Activated naive CD8-positive, alpha-beta T cell (primary cell): ENCODE measurements around the gene JAG1.

Experiments
- H3K27ac Mint-ChIP-seq: one replicate; pipeline ENCODE4 v1.8.0; 2021; ENCODE audit warnings: mixed read lengths
- H3K27me3 Mint-ChIP-seq: one replicate; pipeline ENCODE4 v1.8.0; 2021; ENCODE audit warnings: mixed read lengths
- H3K36me3 Mint-ChIP-seq: one replicate; pipeline ENCODE4 v1.8.0; 2021; ENCODE audit warnings: mixed read lengths
- H3K4me1 Mint-ChIP-seq: one replicate; pipeline ENCODE4 v1.8.0; 2021; ENCODE audit warnings: low read depth, mixed read lengths
- H3K4me3 Mint-ChIP-seq: one replicate; pipeline ENCODE4 v1.8.0; 2021; ENCODE audit warnings: mild to moderate bottlenecking, mixed read lengths
- H3K9me3 Mint-ChIP-seq: one replicate; pipeline ENCODE4 v1.8.0; 2021; ENCODE audit warnings: low read depth, mixed read lengths

Gene JAG1

DNA sequence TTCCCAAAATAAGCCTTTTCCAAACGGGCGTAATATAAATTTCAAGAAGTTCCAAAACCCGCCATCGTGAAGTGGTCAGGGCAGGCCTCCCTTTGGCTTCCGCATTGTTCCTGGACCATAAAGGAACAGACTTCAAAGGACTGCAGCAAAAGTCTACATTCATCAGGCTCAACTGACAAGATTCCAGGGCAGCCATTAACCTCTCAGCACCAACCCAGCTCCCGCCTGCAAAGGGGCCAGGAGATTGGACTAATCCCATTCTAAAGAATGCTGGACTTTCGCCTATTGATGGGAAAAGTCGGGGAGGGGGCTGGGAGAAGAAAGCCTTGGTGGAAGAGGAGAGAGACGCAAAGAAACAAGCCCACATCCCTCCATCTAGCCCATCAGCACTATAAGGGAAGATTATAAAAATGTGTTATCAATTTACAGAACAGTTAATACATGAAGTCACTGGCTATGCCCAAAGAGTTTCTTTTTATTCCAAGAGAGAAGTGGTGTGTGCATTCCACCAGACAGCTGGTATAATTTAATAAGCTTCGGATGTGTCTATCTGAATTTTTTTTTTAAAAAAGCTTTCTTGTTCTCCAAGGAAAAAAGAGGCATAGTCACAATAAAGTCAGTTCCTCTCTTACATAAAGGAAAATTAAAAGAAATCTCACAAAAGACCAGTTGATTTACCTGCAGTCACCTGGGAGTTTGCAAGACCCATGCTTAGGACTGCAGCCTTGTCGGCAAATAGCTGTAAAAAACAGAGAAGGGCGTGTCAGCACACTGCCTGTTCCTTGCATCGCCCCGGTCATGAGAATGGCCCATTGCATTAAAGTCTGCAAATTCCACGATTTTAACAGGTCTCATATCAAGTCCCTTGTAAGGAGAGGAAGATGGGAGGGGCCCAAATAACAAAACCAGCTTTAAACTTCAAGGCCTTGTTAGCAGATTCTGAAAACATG lies 17.8 kb downstream of the JAG1 start:
- no peaks in the 10 kb centered on the region for H3K36me3 Mint-ChIP-seq
- no peaks in the 10 kb centered on the region for H3K4me1 Mint-ChIP-seq
- H3K9me3 Mint-ChIP-seq, result no peaks in the 10 kb centered on the region
- no peak overlapping the region for H3K4me3 Mint-ChIP-seq
- H3K27ac Mint-ChIP-seq, result no peak overlapping the region
- H3K27me3 Mint-ChIP-seq, result peaks cover 4% of the 10 kb centered on the region

DNA sequence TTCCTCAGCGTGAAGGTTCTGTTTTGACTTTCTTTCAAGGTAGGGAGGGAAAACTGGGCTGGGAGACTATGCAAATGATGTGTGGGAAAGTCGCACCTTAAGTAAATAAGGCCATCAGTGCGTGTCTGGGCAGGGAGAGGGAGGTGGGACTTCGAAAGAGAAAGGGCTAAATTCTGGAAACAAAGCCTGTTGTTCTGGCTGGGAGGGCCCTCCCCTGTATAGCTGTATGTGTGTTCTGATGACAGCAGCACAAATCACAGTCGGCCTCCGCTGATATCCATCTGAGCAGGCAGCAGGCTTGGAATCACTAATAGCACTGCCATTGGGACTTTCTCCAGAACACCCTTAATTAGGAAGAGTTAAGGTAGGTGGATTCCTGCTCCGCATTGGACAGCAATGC lies 19.2 kb downstream of the JAG1 start:
- Mint-ChIP-seq H3K4me1 (no peaks in the 10 kb centered on the region), H3K27ac (no peak overlapping the region), H3K4me3 (no peak overlapping the region), H3K36me3 (no peaks in the 10 kb centered on the region), H3K27me3 (peaks cover 4% of the 10 kb centered on the region), H3K9me3 (no peaks in the 10 kb centered on the region)

DNA sequence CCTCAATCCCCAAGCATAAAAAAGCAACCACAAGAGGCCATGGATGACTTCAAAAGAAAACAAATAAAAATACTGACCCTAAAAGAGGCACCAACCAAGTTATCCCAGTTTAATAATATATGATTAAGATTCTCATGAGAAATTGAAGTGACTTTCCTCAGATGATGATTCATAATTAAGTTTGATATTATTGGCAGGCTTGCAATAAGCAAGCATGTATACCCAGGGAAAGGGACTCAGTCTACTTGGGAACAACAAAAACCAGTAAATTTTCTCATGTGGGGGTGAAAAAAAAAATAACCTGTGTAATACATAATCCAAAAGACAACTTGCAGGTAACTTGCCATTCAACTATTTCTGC lies 19.6 kb downstream of the JAG1 start:
- no peaks in the 10 kb centered on the region for H3K9me3 Mint-ChIP-seq
- peaks cover 7% of the 10 kb centered on the region for H3K27me3 Mint-ChIP-seq
- no peak overlapping the region for H3K27ac Mint-ChIP-seq
- no peaks in the 10 kb centered on the region for H3K36me3 Mint-ChIP-seq
- no peak overlapping the region for H3K4me3 Mint-ChIP-seq
- H3K4me1 Mint-ChIP-seq, result no peaks in the 10 kb centered on the region

- Mint-ChIP-seq H3K4me3 (no peak overlapping the region), H3K27ac (no peak overlapping the region), H3K27me3 (peaks cover 8% of the 10 kb centered on the region), H3K36me3 (no peaks in the 10 kb centered on the region), H3K4me1 (no peaks in the 10 kb centered on the region), H3K9me3 (no peaks in the 10 kb centered on the region)
Measured at GRCh38 chr20:10653599-10654249, 20.1 kb downstream of the JAG1 start.

DNA sequence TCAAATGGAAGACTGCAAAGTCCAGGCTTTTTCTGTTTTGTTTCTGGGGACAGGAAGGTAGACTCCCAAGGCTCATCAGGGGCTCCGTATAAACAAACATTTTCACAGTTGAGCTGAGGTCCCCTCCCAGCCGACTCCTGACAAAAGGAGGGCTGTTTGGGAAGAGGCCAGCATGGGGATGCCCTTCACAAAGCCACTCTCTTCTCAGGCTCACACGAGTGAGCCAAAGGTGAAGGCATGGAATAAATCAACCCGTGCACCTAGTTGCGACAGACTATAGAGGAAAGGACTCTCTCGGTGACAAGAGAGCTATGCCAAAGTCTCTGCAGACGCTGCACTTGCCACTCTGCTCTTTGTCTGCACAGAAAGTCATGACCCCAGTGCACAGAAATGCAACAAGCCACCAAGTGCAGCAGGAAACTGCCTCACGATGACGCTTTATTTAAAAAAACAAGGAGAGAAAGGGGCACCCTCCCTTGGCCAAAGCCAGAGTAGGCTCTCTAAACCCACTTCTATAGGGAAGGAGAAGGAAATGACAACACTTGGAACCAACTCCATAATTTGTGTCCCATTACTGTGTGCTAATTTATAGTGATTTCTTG lies 21.0 kb downstream of the JAG1 start:
- H3K27me3 Mint-ChIP-seq, result peaks cover 10% of the 10 kb centered on the region
- H3K4me1 Mint-ChIP-seq, result no peaks in the 10 kb centered on the region
- no peak overlapping the region for H3K27ac Mint-ChIP-seq
- H3K4me3 Mint-ChIP-seq, result no peak overlapping the region
- H3K36me3 Mint-ChIP-seq, result no peaks in the 10 kb centered on the region
- H3K9me3 Mint-ChIP-seq, result no peaks in the 10 kb centered on the region

DNA sequence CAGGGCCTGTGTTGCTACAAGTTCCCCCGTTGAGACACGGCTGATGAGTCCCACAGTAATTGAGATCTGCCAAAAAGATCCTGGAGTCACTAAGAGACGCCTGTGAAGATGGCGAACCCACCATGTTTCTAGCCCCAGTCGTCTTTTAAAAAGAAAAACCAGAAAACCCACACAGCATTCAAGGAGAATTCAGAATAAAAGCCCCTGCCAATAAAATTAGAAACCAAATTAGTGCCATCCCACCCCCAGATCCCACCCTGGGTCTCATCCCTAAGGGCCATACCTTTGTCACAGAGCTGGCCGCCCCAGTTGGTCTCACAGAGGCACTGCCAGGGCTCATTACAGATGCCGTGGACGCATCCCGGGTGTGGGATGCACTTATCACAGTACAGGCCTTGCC lies 21.6 kb downstream of the JAG1 start:
- H3K4me3 Mint-ChIP-seq, result no peak overlapping the region
- H3K9me3 Mint-ChIP-seq, result no peaks in the 10 kb centered on the region
- H3K27ac Mint-ChIP-seq, result no peak overlapping the region
- H3K4me1 Mint-ChIP-seq, result no peaks in the 10 kb centered on the region
- no peaks in the 10 kb centered on the region for H3K36me3 Mint-ChIP-seq
- H3K27me3 Mint-ChIP-seq, result peaks cover 8% of the 10 kb centered on the region

- Mint-ChIP-seq H3K27ac (no peak overlapping the region), H3K4me3 (no peak overlapping the region), H3K9me3 (no peaks in the 10 kb centered on the region), H3K4me1 (no peaks in the 10 kb centered on the region), H3K36me3 (no peaks in the 10 kb centered on the region), H3K27me3 (peaks cover 8% of the 10 kb centered on the region)
Measured at GRCh38 chr20:10651227-10651990, 22.4 kb downstream of the JAG1 start.

DNA sequence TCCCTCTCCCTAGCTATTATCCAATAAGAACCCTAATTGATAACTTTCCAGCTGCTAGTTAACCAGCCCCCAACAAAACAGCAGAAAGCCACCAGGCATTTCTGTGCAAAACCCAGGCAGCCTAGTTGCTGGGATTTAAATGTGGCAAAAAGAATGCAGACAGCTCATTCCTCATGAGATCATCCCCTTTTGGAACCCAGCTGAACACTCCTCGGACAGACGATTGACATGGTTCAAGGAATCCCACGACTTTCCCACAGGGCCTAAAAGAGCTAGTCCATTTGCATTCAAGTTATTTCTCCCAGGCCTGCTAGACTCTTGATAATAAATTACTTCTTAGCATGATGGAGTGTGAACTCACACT lies 24.0 kb downstream of the JAG1 start:
- H3K9me3 Mint-ChIP-seq, result no peaks in the 10 kb centered on the region
- no peak overlapping the region for H3K27ac Mint-ChIP-seq
- H3K36me3 Mint-ChIP-seq, result no peaks in the 10 kb centered on the region
- H3K4me1 Mint-ChIP-seq, result no peaks in the 10 kb centered on the region
- H3K27me3 Mint-ChIP-seq, result peaks cover 8% of the 10 kb centered on the region
- no peak overlapping the region for H3K4me3 Mint-ChIP-seq

GRCh38 chr20:10649080-10649796 lies 24.6 kb downstream of the JAG1 start:
- Mint-ChIP-seq H3K9me3 (no peaks in the 10 kb centered on the region), H3K4me1 (no peaks in the 10 kb centered on the region), H3K36me3 (no peaks in the 10 kb centered on the region), H3K27ac (no peak overlapping the region), H3K27me3 (peaks cover 6% of the 10 kb centered on the region), H3K4me3 (no peak overlapping the region)

DNA sequence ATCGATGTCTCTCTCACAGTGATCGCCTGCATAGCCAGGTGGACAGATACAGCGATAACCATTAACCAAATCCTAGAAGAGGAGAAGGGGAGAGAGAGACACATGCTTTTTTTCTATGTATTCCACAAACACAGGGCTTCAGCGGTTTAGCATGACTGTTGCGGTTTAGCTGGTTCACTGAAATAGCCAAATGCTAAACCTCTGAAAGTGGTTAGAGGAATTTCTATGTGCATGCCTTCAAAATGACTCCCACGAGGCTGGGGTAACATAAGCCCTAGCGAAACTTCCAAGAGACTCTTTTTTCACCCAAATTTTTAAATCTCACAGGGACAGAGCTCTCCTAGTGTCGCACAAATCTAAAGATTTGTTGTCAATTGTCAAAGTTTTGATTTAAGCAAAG lies 25.1 kb downstream of the JAG1 start:
- Mint-ChIP-seq H3K4me1 (no peaks in the 10 kb centered on the region), H3K27me3 (peaks cover 6% of the 10 kb centered on the region), H3K9me3 (no peaks in the 10 kb centered on the region), H3K4me3 (no peak overlapping the region), H3K27ac (no peak overlapping the region), H3K36me3 (no peaks in the 10 kb centered on the region)

GRCh38 chr20:10647909-10648308 lies 25.9 kb downstream of the JAG1 start:
- no peak overlapping the region for H3K27ac Mint-ChIP-seq
- no peaks in the 10 kb centered on the region for H3K4me1 Mint-ChIP-seq
- no peaks in the 10 kb centered on the region for H3K36me3 Mint-ChIP-seq
- no peaks in the 10 kb centered on the region for H3K9me3 Mint-ChIP-seq
- no peak overlapping the region for H3K4me3 Mint-ChIP-seq
- H3K27me3 Mint-ChIP-seq, result peaks cover 6% of the 10 kb centered on the region

DNA sequence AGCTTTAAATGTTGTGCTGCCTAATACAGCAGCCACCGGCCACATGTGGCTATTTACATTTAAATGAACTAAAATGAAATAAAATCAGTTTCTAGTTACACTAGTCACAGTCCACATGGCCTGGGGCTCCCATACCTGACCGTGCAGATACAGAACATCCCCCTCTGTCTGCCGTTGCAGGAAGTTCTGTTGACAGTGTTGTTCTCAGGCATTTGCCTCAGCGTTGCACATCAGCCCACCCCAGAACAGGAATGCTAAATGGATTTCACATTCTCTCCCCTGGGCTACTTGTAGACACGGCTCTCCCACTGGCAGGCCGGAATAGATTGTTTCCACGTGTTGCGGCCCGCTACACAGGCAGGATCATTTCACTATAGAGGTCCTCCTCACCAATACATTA lies 26.3 kb downstream of the JAG1 start:
- Mint-ChIP-seq H3K27me3 (peaks cover 6% of the 10 kb centered on the region), H3K4me3 (no peak overlapping the region), H3K4me1 (no peaks in the 10 kb centered on the region), H3K9me3 (no peaks in the 10 kb centered on the region), H3K27ac (no peak overlapping the region), H3K36me3 (no peaks in the 10 kb centered on the region)

DNA sequence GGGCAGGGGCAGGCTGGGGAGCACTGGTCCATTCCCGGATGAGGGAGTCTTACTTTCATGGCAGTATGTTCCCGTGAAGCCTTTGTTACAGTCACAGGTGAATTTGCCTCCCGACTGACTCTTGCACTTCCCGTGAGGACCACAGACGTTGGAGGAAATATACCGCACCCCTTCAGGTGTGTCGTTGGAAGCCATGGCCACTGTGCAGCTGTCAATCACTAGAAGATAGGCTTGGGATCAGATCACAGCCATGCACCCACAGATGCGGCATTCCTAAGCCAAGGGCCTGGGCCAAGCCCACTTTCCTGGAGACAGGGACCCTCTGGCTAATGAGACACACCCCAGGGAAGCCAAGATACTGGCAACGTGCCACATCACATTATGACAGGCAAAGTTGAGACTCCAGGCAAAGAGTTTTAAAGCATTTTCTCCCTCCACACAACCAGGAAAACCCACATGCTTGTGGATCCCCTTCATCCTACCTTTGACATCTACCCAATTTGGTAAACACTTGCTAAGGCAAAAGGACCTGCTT lies 26.8 kb downstream of the JAG1 start:
- Mint-ChIP-seq H3K36me3 (no peaks in the 10 kb centered on the region), H3K4me3 (no peak overlapping the region), H3K4me1 (no peaks in the 10 kb centered on the region), H3K27ac (no peak overlapping the region), H3K9me3 (no peaks in the 10 kb centered on the region), H3K27me3 (peaks cover 6% of the 10 kb centered on the region)

- no peaks in the 10 kb centered on the region for H3K4me1 Mint-ChIP-seq
- no peaks in the 10 kb centered on the region for H3K36me3 Mint-ChIP-seq
- no peak overlapping the region for H3K4me3 Mint-ChIP-seq
- H3K9me3 Mint-ChIP-seq, result no peaks in the 10 kb centered on the region
- no peak overlapping the region for H3K27ac Mint-ChIP-seq
- H3K27me3 Mint-ChIP-seq, result peaks cover 6% of the 10 kb centered on the region
Measured at GRCh38 chr20:10646006-10646405, 27.8 kb downstream of the JAG1 start.
